A549 (cell line): ENCODE measurements around the gene TRMT61A. TPM values are rescaled to one million over a fixed set of nuclear protein-coding genes. Genes with fewer than 3 reads are reported as not detected.

Source experiments
- ATAC-seq, 2 experiments: fragments of 200-7000 bp in 1 of 2; fragments of >200 bp in 1 of 2; cut with Nextera tagmentation in 1 of 2; cut with Tn5 transposase in 1 of 2; 3 replicates each; pipeline versions ENCODE4 v1.8.0 to v1.9.1; 2018 to 2020; ENCODE audit warnings: mild to moderate bottlenecking in 1 of 2, moderate library complexity in 1 of 2
- CTCF ChIA-PET: fragments of 300-600 bp; sonication (Branson Sonifier 250); formaldehyde crosslinking; extraction: SDS; loops from one replicate; lab custom pipeline; 2021; ENCODE audit warnings: antibody characterized with exemption, inconsistent platforms; lab: Yijun Ruan, JAX
- POLR2A ChIA-PET: fragments of 350-600 bp; formaldehyde crosslinking; extraction: SDS; loops from one replicate; lab custom pipeline; 2021; ENCODE audit warnings: antibody characterized with exemption, inconsistent platforms; lab: Yijun Ruan, JAX
- DNase-seq, 2 experiments: peaks; one replicate each; pipeline versions ENCODE4 v3.0.0 to v3.0.0-alpha.2; 2011 to 2016; ENCODE audit warnings: low read depth in 1 of 2, low spot score in 1 of 2
- FAIRE-seq: peaks from 2 replicates; lab custom pipeline; 2011; peaks lifted over from hg19 to GRCh38; lab: Jason Lieb, UNC
- H3K27ac ChIP-seq, 2 experiments: fragments of >200 bp; sonication (Bioruptor Twin); formaldehyde crosslinking; 3 replicates each; pipeline ENCODE4 v1.5.1; 2016 to 2017
- H3K4me1 ChIP-seq: fragments of >200 bp; sonication (Bioruptor Twin); formaldehyde crosslinking; 3 replicates; pipeline ENCODE4 v1.6.1; 2016
- H3K4me2 ChIP-seq: fragments of >200 bp; sonication (Bioruptor Twin); formaldehyde crosslinking; 3 replicates; pipeline ENCODE4 v1.6.1; 2016
- H3K4me3 ChIP-seq: fragments of >200 bp; sonication (Bioruptor Twin); formaldehyde crosslinking; 3 replicates; pipeline ENCODE4 v1.5.1; 2016
- H3K9me3 ChIP-seq: fragments of >200 bp; sonication (Bioruptor Twin); formaldehyde crosslinking; 3 replicates; pipeline ENCODE4 v1.6.1; 2016
- CBX2 ChIP-seq: fragments of 200-600 bp; sonication (generic); IDR thresholded peaks from 2 replicates; pipeline ENCODE4 v1.6.1; 2016; ENCODE audit warnings: low read depth, mild to moderate bottlenecking, borderline replicate concordance
- CBX8 ChIP-seq: fragments of 200-600 bp; sonication (generic); IDR thresholded peaks from 2 replicates; pipeline ENCODE4 v1.6.1; 2016
- CEBPB ChIP-seq, 2 experiments: fragments of >200 bp in 1 of 2; sonication (Bioruptor Twin) in 1 of 2; formaldehyde crosslinking in 1 of 2; IDR thresholded peaks; 2 replicates each; pipeline ENCODE4 v1.6.1; 2012 to 2016
- CHD2 ChIP-seq: fragments of 150-350 bp; IDR thresholded peaks from 2 replicates; pipeline ENCODE4 v1.6.1; 2014; ENCODE audit warnings: low read length; ENCODE audit not compliant: partially characterized antibody
- EHF ChIP-seq: fragments of 250-450 bp; sonication (Bioruptor Pico); IDR thresholded peaks from 2 replicates; pipeline ENCODE4 v1.5.0; 2020; ENCODE audit warnings: mild to moderate bottlenecking
- ESRRA ChIP-seq: fragments of 150-350 bp; IDR thresholded peaks from 2 replicates; pipeline ENCODE4 v1.6.1; 2014; ENCODE audit warnings: mild to moderate bottlenecking, low read length, borderline replicate concordance
- FOSL2 ChIP-seq, 2 experiments: fragments of 450-650 bp in 1 of 2; fragments of >200 bp in 1 of 2; sonication (Bioruptor Twin) in 1 of 2; formaldehyde crosslinking; IDR thresholded peaks; 2 replicates each; pipeline versions ENCODE4 v1.5.0 to v1.6.1; 2016 to 2020; ENCODE audit warnings: mild to moderate bottlenecking in 1 of 2, moderate library complexity in 1 of 2
- HEYL ChIP-seq: fragments of 250-450 bp; sonication (Bioruptor Pico); IDR thresholded peaks from 2 replicates; pipeline ENCODE4 v1.8.0; 2021; ENCODE audit warnings: mild to moderate bottlenecking, moderate library complexity
- HOXB5 ChIP-seq: fragments of 250-450 bp; sonication (Bioruptor Pico); IDR thresholded peaks from 2 replicates; pipeline ENCODE4 v1.5.0; 2020; ENCODE audit warnings: mild to moderate bottlenecking, moderate library complexity
- JUNB ChIP-seq: fragments of >200 bp; sonication (Bioruptor Twin); formaldehyde crosslinking; IDR thresholded peaks from 2 replicates; pipeline ENCODE4 v1.6.1; 2016
- KDM5A ChIP-seq: fragments of 200-600 bp; sonication (generic); IDR thresholded peaks from 2 replicates; pipeline ENCODE4 v1.6.1; 2016; ENCODE audit warnings: antibody characterized with exemption, mild to moderate bottlenecking
- PHF8 ChIP-seq: fragments of 200-600 bp; sonication (generic); IDR thresholded peaks from 2 replicates; pipeline ENCODE4 v1.6.1; 2016; ENCODE audit warnings: low read depth, mild to moderate bottlenecking, antibody characterized with exemption, moderate library complexity, borderline replicate concordance
- RARB ChIP-seq: fragments of 250-450 bp; sonication (Bioruptor Pico); IDR thresholded peaks from 2 replicates; pipeline ENCODE4 v1.8.0; 2021; ENCODE audit warnings: mild to moderate bottlenecking, moderate library complexity
- RFX5 ChIP-seq: fragments of 450-650 bp; IDR thresholded peaks from 2 replicates; pipeline ENCODE4 v1.7.1; 2014; ENCODE audit warnings: antibody characterized with exemption, mild to moderate bottlenecking, moderate library complexity
- ZFP36 ChIP-seq: fragments of 450-650 bp; IDR thresholded peaks from 2 replicates; pipeline ENCODE4 v1.6.1; 2014; ENCODE audit warnings: borderline replicate concordance; ENCODE audit not compliant: partially characterized antibody
- ZSCAN20 ChIP-seq: fragments of 250-450 bp; sonication (Bioruptor Pico); IDR thresholded peaks from 2 replicates; pipeline ENCODE4 v1.8.0; 2022; ENCODE audit warnings: mild to moderate bottlenecking, moderate library complexity
- WGBS: methylation state at CpG from one replicate; pipeline ENCODE4 v1.1.6; 2017; ENCODE audit errors: missing lambda C conversion rate; 5-methylcytosine and 5-hydroxymethylcytosine counted together
- polyA plus RNA-seq, 4 experiments: library from polyadenylated mRNA; depleted of rRNA in 3 of 4; stranded (reverse); fragments of >200 nt; fragmentation: RNase III in 1 of 4; extraction: RNeasy Plus Mini Kit Qiagen cat#74134 plus additional on column Dnase treatment in 1 of 4; gene quantifications; 2 replicates in 3 of 4; 3 replicates in 1 of 4; pipeline ENCODE4 v1.2.3, GENCODE V29; 2011 to 2017
- TF ChIP-seq, protein P1 (sequence below): fragments of 450-650 bp; IDR thresholded peaks from 2 replicates; pipeline ENCODE4 v1.6.1; 2014; ENCODE audit warnings: antibody characterized with exemption
- TF ChIP-seq, protein P2 (sequence below): IDR thresholded peaks from 2 replicates; pipeline ENCODE4 v1.6.1; 2012; ENCODE audit warnings: low read depth, borderline replicate concordance
- TF ChIP-seq, protein P3 (sequence below): fragments of 250-450 bp; sonication (Bioruptor Pico); IDR thresholded peaks from 2 replicates; pipeline ENCODE4 v1.5.0; 2020; ENCODE audit warnings: low read depth, mild to moderate bottlenecking, moderate library complexity
- TF ChIP-seq, protein P4 (sequence below): IDR thresholded peaks from 2 replicates; pipeline ENCODE4 v1.6.1; 2012
- TF ChIP-seq, protein P5 (sequence below): IDR thresholded peaks from 2 replicates; pipeline ENCODE4 v1.6.1; 2012

The TRMT61A gene
- polyA plus RNA-seq, 2 of the 4 experiments (the other 2 are of a cell fraction), result 8.3 to 19.4 TPM

DNA sequence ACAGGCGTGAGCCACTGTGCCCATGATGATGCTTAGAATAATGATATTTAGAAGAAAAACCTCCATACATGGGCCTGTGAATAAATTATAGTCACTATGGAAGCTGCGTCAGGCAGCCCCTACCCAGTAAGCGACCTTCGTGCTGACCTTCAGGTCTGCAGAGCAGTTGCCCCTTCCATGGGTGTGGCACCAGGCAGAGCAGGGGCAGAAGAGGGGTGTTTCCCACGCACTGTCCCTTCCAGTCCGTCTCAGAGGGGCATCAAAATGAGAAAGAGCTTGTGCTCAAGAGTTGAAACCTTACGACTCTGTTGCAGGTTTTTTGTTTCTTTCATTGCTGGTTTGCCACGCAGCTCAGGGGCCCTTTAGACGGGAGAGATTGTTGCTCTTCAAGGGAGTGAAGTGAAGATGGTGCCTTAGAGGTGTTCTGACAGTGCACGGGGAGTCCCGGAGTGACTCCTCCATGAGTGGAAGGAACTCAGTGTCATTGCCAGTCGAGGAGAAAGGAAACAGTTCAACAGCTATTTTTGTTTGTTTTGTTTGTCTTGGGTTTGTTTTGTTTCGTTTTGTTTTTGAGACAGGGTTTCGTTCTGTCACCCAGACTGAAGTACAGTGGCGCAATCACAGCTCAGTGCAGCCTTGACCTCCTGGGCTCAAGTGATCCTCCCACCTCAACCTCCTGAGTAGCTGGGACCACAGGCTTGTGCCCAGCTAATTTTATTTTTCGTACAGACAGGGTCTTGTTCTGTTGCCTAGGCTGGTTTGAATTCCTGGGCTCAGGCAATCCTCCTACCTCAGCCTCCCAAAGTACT, 20.3 kb upstream of the TRMT61A start:
- POLR2A ChIA-PET, result interaction anchor here (0.8 kb wide), 1 partner anchor 9 kb away, joined by 3 read pairs; no protein-coding TSS in a partner anchor
- TF ChIP-seq, protein P1, sequence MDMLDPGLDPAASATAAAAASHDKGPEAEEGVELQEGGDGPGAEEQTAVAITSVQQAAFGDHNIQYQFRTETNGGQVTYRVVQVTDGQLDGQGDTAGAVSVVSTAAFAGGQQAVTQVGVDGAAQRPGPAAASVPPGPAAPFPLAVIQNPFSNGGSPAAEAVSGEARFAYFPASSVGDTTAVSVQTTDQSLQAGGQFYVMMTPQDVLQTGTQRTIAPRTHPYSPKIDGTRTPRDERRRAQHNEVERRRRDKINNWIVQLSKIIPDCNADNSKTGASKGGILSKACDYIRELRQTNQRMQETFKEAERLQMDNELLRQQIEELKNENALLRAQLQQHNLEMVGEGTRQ, result no peak
- no peak for TF ChIP-seq KDM5A
- TF ChIP-seq EHF (CRISPR knock-in tag), result no peak
- no peak for TF ChIP-seq HEYL (CRISPR knock-in tag)
- no peak for TF ChIP-seq RARB
- TF ChIP-seq ZFP36, result no peak
- no peak for TF ChIP-seq CHD2
- TF ChIP-seq FOSL2 (IDR thresholded peaks at IDR 0.05), result no peak
- TF ChIP-seq FOSL2 (CRISPR knock-in tag; IDR thresholded peaks at IDR 0.05), result no peak
- TF ChIP-seq, protein P2, sequence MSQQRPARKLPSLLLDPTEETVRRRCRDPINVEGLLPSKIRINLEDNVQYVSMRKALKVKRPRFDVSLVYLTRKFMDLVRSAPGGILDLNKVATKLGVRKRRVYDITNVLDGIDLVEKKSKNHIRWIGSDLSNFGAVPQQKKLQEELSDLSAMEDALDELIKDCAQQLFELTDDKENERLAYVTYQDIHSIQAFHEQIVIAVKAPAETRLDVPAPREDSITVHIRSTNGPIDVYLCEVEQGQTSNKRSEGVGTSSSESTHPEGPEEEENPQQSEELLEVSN, result no peak
- no peak for TF ChIP-seq CBX2
- TF ChIP-seq, all 56 proteins: peak for 0
- WGBS, result 82% methylated on average over 16 of the region's 16 CpGs
- no peak for FAIRE-seq
- no peak for DNase-seq
- H3K27ac ChIP-seq, result no peak overlapping the region
- CTCF ChIA-PET, result interaction anchor here (0.9 to 7.6 kb wide), 4 partner anchors 8 to 37 kb away, joined by 3 to 62 read pairs (median 45); partner anchors contain the start of gene CKB
- no peak overlapping the region for H3K4me3 ChIP-seq
- no peaks in the 10 kb centered on the region for H3K9me3 ChIP-seq
- H3K4me1 ChIP-seq, result no peaks in the 10 kb centered on the region
- ATAC-seq, result no peak
- no peak overlapping the region for H3K4me2 ChIP-seq

DNA sequence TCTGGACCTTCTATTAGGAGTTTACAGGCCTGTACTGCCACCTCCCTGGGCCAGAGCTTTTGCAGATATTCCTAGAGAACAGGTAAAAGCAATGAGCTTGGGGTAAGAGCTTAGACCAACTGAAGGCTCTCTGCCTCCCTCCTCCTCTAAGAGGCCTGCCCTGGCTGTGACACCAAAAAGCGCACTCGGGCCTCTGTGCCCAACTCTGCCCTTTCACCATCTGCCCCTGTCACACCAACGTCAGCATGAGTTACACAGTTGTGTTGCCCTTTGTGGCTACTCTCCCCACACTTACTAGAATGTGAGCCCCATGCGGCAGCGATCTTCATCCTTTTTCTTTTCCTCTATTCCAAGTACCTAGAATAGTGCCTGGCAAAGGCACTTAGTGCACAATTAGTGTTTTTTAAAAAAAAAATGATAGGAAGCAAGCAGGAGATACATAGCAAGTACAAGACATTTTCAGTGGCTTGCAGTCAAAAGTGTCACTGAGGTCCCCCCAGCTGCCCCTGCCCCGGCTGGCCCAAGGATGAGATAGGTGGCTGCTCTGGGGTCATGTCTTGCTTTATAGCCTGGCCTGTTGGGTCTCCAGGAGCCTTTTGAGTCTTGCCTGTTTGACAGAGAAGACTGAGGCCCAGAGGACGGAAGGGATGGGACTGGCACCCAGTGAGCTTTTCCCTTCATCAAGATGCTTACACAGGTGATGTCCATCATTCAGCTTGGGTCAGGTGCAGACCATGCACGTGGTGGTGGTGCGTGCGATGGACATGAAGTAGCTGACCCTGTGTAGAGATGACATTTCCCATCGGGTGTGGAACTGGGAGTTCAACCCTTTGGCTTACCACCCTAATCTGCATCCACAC, 18.9 kb upstream of the TRMT61A start:
- POLR2A ChIA-PET, result no interaction called here
- Histone ChIP-seq H3K4me3 (no peak overlapping the region), H3K9me3 (no peaks in the 10 kb centered on the region), H3K4me2 (no peak overlapping the region), H3K27ac (no peak overlapping the region), H3K4me1 (no peaks in the 10 kb centered on the region)
- TF ChIP-seq, protein P3, sequence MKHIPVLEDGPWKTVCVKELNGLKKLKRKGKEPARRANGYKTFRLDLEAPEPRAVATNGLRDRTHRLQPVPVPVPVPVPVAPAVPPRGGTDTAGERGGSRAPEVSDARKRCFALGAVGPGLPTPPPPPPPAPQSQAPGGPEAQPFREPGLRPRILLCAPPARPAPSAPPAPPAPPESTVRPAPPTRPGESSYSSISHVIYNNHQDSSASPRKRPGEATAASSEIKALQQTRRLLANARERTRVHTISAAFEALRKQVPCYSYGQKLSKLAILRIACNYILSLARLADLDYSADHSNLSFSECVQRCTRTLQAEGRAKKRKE (CRISPR knock-in tag), result no peak
- no peak for TF ChIP-seq ZSCAN20
- no peak for TF ChIP-seq HOXB5 (CRISPR knock-in tag)
- TF ChIP-seq ESRRA, result no peak
- TF ChIP-seq ZFP36, result no peak
- no peak for TF ChIP-seq KDM5A
- no peak for TF ChIP-seq CBX2
- no peak for TF ChIP-seq HEYL (CRISPR knock-in tag)
- TF ChIP-seq, protein P4, sequence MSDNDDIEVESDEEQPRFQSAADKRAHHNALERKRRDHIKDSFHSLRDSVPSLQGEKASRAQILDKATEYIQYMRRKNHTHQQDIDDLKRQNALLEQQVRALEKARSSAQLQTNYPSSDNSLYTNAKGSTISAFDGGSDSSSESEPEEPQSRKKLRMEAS, result no peak
- TF ChIP-seq, protein P5, sequence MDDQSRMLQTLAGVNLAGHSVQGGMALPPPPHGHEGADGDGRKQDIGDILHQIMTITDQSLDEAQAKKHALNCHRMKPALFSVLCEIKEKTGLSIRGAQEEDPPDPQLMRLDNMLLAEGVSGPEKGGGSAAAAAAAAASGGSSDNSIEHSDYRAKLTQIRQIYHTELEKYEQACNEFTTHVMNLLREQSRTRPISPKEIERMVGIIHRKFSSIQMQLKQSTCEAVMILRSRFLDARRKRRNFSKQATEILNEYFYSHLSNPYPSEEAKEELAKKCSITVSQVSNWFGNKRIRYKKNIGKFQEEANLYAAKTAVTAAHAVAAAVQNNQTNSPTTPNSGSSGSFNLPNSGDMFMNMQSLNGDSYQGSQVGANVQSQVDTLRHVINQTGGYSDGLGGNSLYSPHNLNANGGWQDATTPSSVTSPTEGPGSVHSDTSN, result no peak
- no peak for TF ChIP-seq JUNB
- no peak for TF ChIP-seq CEBPB (IDR thresholded peaks at IDR 0.05)
- TF ChIP-seq CBX8, result no peak
- no peak for TF ChIP-seq PHF8
- TF ChIP-seq RFX5, result no peak
- ATAC-seq (no peak), FAIRE-seq (no peak), DNase-seq (no peak)
- WGBS, result 88% methylated on average over 11 of the region's 11 CpGs
- CTCF ChIA-PET, result interaction anchor here (0.6 to 7.6 kb wide), 9 partner anchors 9 to 707 kb away, joined by 3 to 62 read pairs (median 5); partner anchors contain the start of genes CKB and TRMT61A
